Stimulated activated naive CD8-positive, alpha-beta T cell treated with anti-CD3 and anti-CD28 coated beads, Interleukin-15, amount 100 ng/mL, for 72 hours (primary cell): ENCODE measurements around the gene BIRC3.

Experiments used
- ATAC-seq: fragments of 150-1000 bp; cut with Tn5 transposase; 2 replicates; pipeline ENCODE4 v1.10.0; 2021; ENCODE audit warnings: mild to moderate bottlenecking, moderate library complexity
- DNase-seq, 2 donors: peaks; one replicate each; pipeline ENCODE4 v3.0.0; 2021 to 2022
- H3K27ac Mint-ChIP-seq, 2 donors: one replicate each; pipeline ENCODE4 v1.8.0; 2022; ENCODE audit warnings: mild to moderate bottlenecking in 2 of 2, mixed read lengths in 2 of 2, moderate library complexity in 2 of 2
- H3K27me3 Mint-ChIP-seq: one replicate; pipeline ENCODE4 v1.8.0; 2022; ENCODE audit warnings: mixed read lengths
- H3K4me1 Mint-ChIP-seq: one replicate; pipeline ENCODE4 v1.8.0; 2022; ENCODE audit warnings: mild to moderate bottlenecking, mixed read lengths
- H3K4me3 Mint-ChIP-seq, 2 donors: one replicate each; pipeline ENCODE4 v1.8.0; 2022; ENCODE audit warnings: mild to moderate bottlenecking in 2 of 2, mixed read lengths in 2 of 2, moderate library complexity in 1 of 2
- H3K9me3 Mint-ChIP-seq, 2 donors: one replicate each; pipeline ENCODE4 v1.8.0; 2022; ENCODE audit warnings: mixed read lengths in 2 of 2

Gene BIRC3

GRCh38 chr11:102309621-102310541 is 7.4 kb upstream of the BIRC3 start:
- Mint-ChIP-seq H3K9me3 (no peaks in the 10 kb centered on the region), H3K27me3 (no peaks in the 10 kb centered on the region), H3K4me1 (peaks cover 59% of the 10 kb centered on the region), H3K27ac (peak overlapping the region in 1 of 2 donors; percentile 59), H3K4me3 (no peak overlapping the region)
- ATAC-seq (no peak), DNase-seq (no peak)

DNA sequence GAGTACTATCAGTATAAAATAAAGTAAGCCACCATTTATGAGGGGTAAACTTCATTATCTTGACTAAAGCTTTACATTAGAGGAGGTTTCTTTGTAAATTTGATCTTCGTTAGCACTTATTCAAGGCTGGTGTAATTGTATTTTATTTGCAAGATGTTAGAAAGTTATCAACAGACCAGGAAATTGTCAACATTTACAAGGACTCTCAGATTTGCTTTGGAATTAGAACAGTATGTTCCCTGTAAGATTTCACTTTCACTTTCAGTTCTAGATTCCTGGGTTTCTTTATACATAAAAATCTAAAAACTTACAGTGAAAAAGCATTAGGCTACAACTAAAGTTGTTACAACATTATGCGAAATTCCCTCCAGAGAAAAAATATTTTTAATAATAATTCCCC is 4.6 kb upstream of the BIRC3 start:
- peak overlapping the region in 1 of 2 donors; percentile 40 for H3K27ac Mint-ChIP-seq
- peaks cover 46% of the 10 kb centered on the region for H3K4me1 Mint-ChIP-seq
- H3K9me3 Mint-ChIP-seq, result no peaks in the 10 kb centered on the region
- DNase-seq, result no peak
- H3K27me3 Mint-ChIP-seq, result no peaks in the 10 kb centered on the region
- peak overlapping the region; percentile 37 to 75 for H3K4me3 Mint-ChIP-seq
- ATAC-seq, result no peak

- peaks cover 46% of the 10 kb centered on the region for H3K4me1 Mint-ChIP-seq
- H3K4me3 Mint-ChIP-seq, result peak overlapping the region; percentile 63 to 75
- DNase-seq (no peak), ATAC-seq (no peak)
- no peaks in the 10 kb centered on the region for H3K9me3 Mint-ChIP-seq
- no peaks in the 10 kb centered on the region for H3K27me3 Mint-ChIP-seq
- peak overlapping the region; percentile 9 to 85 for H3K27ac Mint-ChIP-seq
Observed at GRCh38 chr11:102313238-102313940, 3.9 kb upstream of the BIRC3 start.

- ATAC-seq, result no peak
- Mint-ChIP-seq H3K4me1 (peaks cover 55% of the 10 kb centered on the region), H3K4me3 (no peak overlapping the region)
Observed at GRCh38 chr11:102314784-102315183, 2.5 kb upstream of the BIRC3 start.

DNA sequence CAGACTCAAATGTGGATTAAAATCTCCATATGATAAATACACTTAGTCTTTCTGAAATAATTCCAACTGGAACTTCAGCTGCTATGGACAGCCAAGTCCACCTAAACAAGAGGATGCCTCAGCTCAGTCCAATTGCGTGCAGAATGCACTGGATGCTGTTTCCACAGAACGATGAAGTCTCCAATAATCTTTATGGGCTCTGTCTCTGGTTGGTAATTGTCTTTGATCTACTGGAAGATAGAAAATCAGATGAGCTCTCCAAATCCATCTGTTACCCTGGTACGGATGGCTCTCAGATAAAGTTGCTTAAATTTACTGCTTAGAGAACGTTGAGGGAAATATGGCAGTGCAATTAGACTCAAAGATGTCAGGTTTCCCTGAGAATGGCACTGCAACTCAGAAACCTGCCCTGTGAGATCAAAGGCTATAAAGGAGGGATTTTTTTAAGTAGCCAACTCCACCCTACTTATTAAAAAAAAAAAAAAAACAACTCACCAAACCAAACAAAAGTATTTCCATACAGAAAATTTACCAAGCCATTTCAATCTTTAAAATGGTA is 859 bp upstream of the BIRC3 start:
- ATAC-seq (no peak), DNase-seq (no peak)
- H3K9me3 Mint-ChIP-seq, result no peaks in the 10 kb centered on the region
- H3K27me3 Mint-ChIP-seq, result no peaks in the 10 kb centered on the region
- peak overlapping the region; percentile 91 to 96 for H3K27ac Mint-ChIP-seq
- H3K4me1 Mint-ChIP-seq, result peaks cover 64% of the 10 kb centered on the region
- peak overlapping the region; percentile 94 for H3K4me3 Mint-ChIP-seq

More at GRCh38 chr11:102314784-102315183, 2.5 kb upstream of the BIRC3 start:
- H3K27me3 Mint-ChIP-seq, result no peaks in the 10 kb centered on the region
- no peaks in the 10 kb centered on the region for H3K9me3 Mint-ChIP-seq
- no peak for DNase-seq
- H3K27ac Mint-ChIP-seq, result peak overlapping the region in 1 of 2 donors; percentile 75

GRCh38 chr11:102317768-102318103 is 452 bp downstream of the BIRC3 start:
- Mint-ChIP-seq H3K9me3 (no peaks in the 10 kb centered on the region), H3K27me3 (no peaks in the 10 kb centered on the region), H3K4me3 (peak overlapping the region; percentile 94), H3K4me1 (peaks cover 70% of the 10 kb centered on the region), H3K27ac (peak overlapping the region; percentile 91 to 96)
- DNase-seq, result no peak
- peak; percentile 1 for ATAC-seq

DNA sequence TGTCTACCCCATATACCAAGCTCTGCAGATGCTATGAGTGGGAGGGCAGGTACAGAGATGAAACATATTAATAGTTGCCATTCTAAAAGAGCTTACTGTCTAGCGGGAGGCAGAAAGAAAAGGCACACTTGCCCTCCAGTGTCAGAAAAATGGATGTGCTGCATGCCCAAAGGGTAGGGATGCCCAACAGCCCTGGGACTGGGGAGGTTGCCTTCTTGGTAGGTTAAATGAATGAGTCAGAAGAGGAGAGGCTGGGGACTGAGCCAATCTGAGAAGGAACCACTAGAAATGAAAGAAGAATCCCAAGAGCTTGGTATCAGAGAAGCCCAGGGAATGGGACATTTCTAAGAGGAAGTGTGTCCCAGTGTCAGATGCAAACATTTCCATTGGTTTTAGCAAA is 1.2 kb downstream of the BIRC3 start:
- H3K4me3 Mint-ChIP-seq, result peak overlapping the region; percentile 94
- H3K4me1 Mint-ChIP-seq, result peaks cover 66% of the 10 kb centered on the region
- H3K27me3 Mint-ChIP-seq, result no peaks in the 10 kb centered on the region
- peak; percentile 53 to 72 for DNase-seq
- peak; percentile 54 for ATAC-seq
- peak overlapping the region; percentile 45 to 96 for H3K27ac Mint-ChIP-seq
- H3K9me3 Mint-ChIP-seq, result no peaks in the 10 kb centered on the region

DNA sequence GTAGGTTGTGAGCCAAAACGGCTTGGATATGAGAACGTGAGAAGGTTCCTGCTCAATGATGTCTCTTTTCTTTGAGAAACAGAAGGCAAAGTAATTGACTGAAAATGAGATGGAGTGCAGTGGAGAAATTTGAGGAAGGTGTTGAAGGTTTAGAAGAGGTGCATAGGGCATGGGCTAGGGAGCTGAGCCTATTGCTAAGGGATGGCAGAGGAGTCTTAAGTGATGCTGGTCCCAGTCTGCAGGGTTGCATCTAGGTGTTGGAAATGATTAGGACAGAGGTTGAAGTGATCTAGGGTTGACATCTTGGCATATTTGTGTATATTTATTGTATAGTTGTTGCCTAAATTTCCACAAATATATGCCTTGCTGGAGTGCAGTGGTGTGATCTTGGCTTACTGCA is 2.3 kb downstream of the BIRC3 start:
- no peak for ATAC-seq
- no peaks in the 10 kb centered on the region for H3K9me3 Mint-ChIP-seq

DNA sequence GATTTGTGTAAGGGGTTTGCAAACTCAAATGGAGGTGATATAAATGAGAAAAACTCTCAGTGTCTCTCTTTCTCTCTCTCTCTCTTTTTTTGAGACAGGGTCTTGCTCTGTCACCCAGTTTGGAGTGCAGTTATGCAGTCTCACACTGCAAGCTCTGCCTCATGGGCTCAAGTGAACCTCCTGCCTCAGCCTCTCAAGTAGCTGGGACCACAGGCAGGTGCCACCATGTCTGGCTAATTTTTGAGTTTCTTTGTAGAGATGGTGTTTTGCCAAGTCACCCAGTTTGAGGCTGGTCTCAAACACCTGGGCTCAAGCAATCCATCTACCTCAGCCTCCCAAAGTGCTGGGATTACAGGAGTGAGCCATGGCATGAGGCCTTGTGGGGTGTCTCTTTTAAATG is 2.9 kb downstream of the BIRC3 start:
- Mint-ChIP-seq H3K27ac (peak overlapping the region; percentile 81 to 85), H3K4me3 (peak overlapping the region; percentile 94)
- no peak for ATAC-seq

More for the DNA sequence above, 2.3 kb downstream of the BIRC3 start:
- H3K4me1 Mint-ChIP-seq, result peaks cover 61% of the 10 kb centered on the region
- peak overlapping the region; percentile 81 to 85 for H3K27ac Mint-ChIP-seq
- H3K27me3 Mint-ChIP-seq, result no peaks in the 10 kb centered on the region
- no peak for DNase-seq
- H3K4me3 Mint-ChIP-seq, result peak overlapping the region; percentile 94

GRCh38 chr11:102320679-102321078 is 3.4 kb downstream of the BIRC3 start:
- ATAC-seq (no peak), DNase-seq (no peak)
- Mint-ChIP-seq H3K27me3 (no peaks in the 10 kb centered on the region), H3K9me3 (no peaks in the 10 kb centered on the region), H3K4me1 (peaks cover 60% of the 10 kb centered on the region), H3K4me3 (peak overlapping the region; percentile 94), H3K27ac (peak overlapping the region; percentile 51 to 85)

More for the DNA sequence above, 2.9 kb downstream of the BIRC3 start:
- Mint-ChIP-seq H3K9me3 (no peaks in the 10 kb centered on the region), H3K4me1 (peaks cover 63% of the 10 kb centered on the region), H3K27me3 (no peaks in the 10 kb centered on the region)
- no peak for DNase-seq

- Mint-ChIP-seq H3K4me1 (peaks cover 49% of the 10 kb centered on the region), H3K9me3 (no peaks in the 10 kb centered on the region), H3K27ac (peak overlapping the region; percentile 38 to 44), H3K4me3 (peak overlapping the region; percentile 62 to 78), H3K27me3 (no peaks in the 10 kb centered on the region)
- ATAC-seq (no peak), DNase-seq (no peak)
Observed at GRCh38 chr11:102322560-102322959, 5.3 kb downstream of the BIRC3 start.

GRCh38 chr11:102323542-102324251 is 6.4 kb downstream of the BIRC3 start:
- no peak overlapping the region for H3K4me3 Mint-ChIP-seq
- no peak overlapping the region for H3K27ac Mint-ChIP-seq
- DNase-seq (no peak), ATAC-seq (no peak)
- H3K4me1 Mint-ChIP-seq, result peaks cover 46% of the 10 kb centered on the region
- no peaks in the 10 kb centered on the region for H3K9me3 Mint-ChIP-seq
- no peaks in the 10 kb centered on the region for H3K27me3 Mint-ChIP-seq

DNA sequence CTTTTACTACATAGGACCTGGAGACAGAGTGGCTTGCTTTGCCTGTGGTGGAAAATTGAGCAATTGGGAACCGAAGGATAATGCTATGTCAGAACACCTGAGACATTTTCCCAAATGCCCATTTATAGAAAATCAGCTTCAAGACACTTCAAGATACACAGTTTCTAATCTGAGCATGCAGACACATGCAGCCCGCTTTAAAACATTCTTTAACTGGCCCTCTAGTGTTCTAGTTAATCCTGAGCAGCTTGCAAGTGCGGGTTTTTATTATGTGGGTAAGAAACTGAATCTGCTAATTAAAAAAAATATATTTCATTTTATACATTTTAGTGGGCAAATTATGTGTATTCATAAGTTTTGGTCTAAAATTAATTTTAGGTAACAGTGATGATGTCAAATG is 7.8 kb downstream of the BIRC3 start:
- H3K9me3 Mint-ChIP-seq, result no peaks in the 10 kb centered on the region
- H3K27me3 Mint-ChIP-seq, result no peaks in the 10 kb centered on the region
- DNase-seq (no peak), ATAC-seq (no peak)
- H3K4me3 Mint-ChIP-seq, result no peak overlapping the region
- H3K4me1 Mint-ChIP-seq, result peaks cover 35% of the 10 kb centered on the region
- H3K27ac Mint-ChIP-seq, result no peak overlapping the region

DNA sequence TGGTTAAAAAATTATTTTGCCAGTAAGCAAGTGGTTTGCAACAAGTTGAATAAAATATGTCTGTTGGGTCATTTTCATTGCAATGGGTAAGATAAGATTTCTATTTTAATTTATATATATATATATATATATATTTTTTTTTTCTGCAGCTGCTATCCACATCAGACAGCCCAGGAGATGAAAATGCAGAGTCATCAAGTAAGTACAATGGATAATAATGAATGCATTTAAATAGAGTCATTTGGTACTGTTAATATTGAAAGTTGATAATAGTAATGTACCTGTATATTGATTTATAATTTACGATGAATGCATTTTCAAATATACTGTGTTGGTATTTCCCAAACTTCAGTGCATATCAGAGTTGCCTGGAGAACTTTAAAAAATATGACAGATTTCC is 11.5 kb downstream of the BIRC3 start:
- H3K4me3 Mint-ChIP-seq, result no peak overlapping the region
- no peaks in the 10 kb centered on the region for H3K9me3 Mint-ChIP-seq
- DNase-seq (no peak), ATAC-seq (no peak)
- no peaks in the 10 kb centered on the region for H3K27me3 Mint-ChIP-seq
- H3K4me1 Mint-ChIP-seq, result peaks cover 18% of the 10 kb centered on the region
- no peak overlapping the region for H3K27ac Mint-ChIP-seq

GRCh38 chr11:102330231-102330630 is 12.9 kb downstream of the BIRC3 start:
- Mint-ChIP-seq H3K4me1 (peaks cover 10% of the 10 kb centered on the region), H3K4me3 (no peak overlapping the region), H3K9me3 (no peaks in the 10 kb centered on the region), H3K27me3 (no peaks in the 10 kb centered on the region), H3K27ac (peak overlapping the region in 1 of 2 donors; percentile 74)
- DNase-seq (no peak), ATAC-seq (no peak)
